GM23248 (cell line): ENCODE data around the gene PGA4. TPM values are rescaled to one million over a fixed set of nuclear protein-coding genes. Genes with fewer than 3 reads are reported as not detected.
"Not testable (repeated sequence)": the region's sequence is repeated elsewhere in the genome, so short reads cannot be mapped to it uniquely, and the experiment has no call there.

ENCODE experiments used
- DNase-seq: peaks from one replicate; pipeline ENCODE4 v3.0.0-alpha.2; 2015
- H2AFZ ChIP-seq: fragments of 200-600 bp; sonication (generic); 2 replicates; pipeline ENCODE4 v1.6.1; 2016; ENCODE audit warnings: antibody characterized with exemption
- H3F3A ChIP-seq: fragments of 200-600 bp; sonication (generic); 2 replicates; pipeline ENCODE4 v1.6.1; 2016; ENCODE audit warnings: mild to moderate bottlenecking, antibody characterized with exemption, mixed run types; ENCODE audit not compliant: insufficient read depth
- H3K27ac ChIP-seq: fragments of 200-600 bp; sonication (generic); 2 replicates; pipeline ENCODE4 v1.5.1; 2016; ENCODE audit warnings: mild to moderate bottlenecking
- H3K27me3 ChIP-seq: fragments of 200-600 bp; sonication (generic); replicated peaks from 2 replicates; pipeline ENCODE4 v1.6.1; 2016; ENCODE audit warnings: mild to moderate bottlenecking; ENCODE audit not compliant: insufficient read depth
- H3K36me3 ChIP-seq: fragments of 200-600 bp; sonication (generic); 2 replicates; pipeline ENCODE4 v1.6.1; 2016; ENCODE audit warnings: low read depth, mild to moderate bottlenecking
- H3K4me1 ChIP-seq: fragments of 200-600 bp; sonication (generic); 2 replicates; pipeline ENCODE4 v1.6.1; 2016; ENCODE audit warnings: mild to moderate bottlenecking; ENCODE audit not compliant: insufficient read depth
- H3K4me2 ChIP-seq: fragments of 200-600 bp; sonication (generic); one replicate; pipeline ENCODE4 v1.6.1; 2016; ENCODE audit warnings: mild to moderate bottlenecking; ENCODE audit not compliant: unreplicated experiment
- H3K4me3 ChIP-seq: fragments of 200-600 bp; sonication (generic); 2 replicates; pipeline ENCODE4 v1.5.1; 2016; ENCODE audit warnings: mild to moderate bottlenecking
- H3K79me2 ChIP-seq: fragments of 200-600 bp; sonication (generic); 2 replicates; pipeline ENCODE4 v1.6.1; 2016; ENCODE audit warnings: mild to moderate bottlenecking; ENCODE audit not compliant: insufficient read depth
- H3K9ac ChIP-seq: fragments of 200-600 bp; sonication (generic); 2 replicates; pipeline ENCODE4 v1.6.1; 2016; ENCODE audit warnings: mild to moderate bottlenecking
- H3K9me2 ChIP-seq: fragments of 200-600 bp; sonication (generic); 2 replicates; pipeline ENCODE4 v1.6.1; 2016; ENCODE audit warnings: mixed run types, mild to moderate bottlenecking, moderate library complexity; ENCODE audit not compliant: insufficient read depth
- H3K9me3 ChIP-seq: fragments of 200-600 bp; sonication (generic); one replicate; pipeline ENCODE4 v1.6.1; 2017; ENCODE audit warnings: low read depth
- H4K20me1 ChIP-seq: fragments of 200-600 bp; sonication (generic); 2 replicates; pipeline ENCODE4 v1.6.0; 2016; ENCODE audit not compliant: insufficient read depth
- EZH2 ChIP-seq: fragments of 200-600 bp; sonication (generic); IDR thresholded peaks from 2 replicates; pipeline ENCODE4 v1.6.1; 2018; ENCODE audit warnings: antibody characterized with exemption, mild to moderate bottlenecking; ENCODE audit not compliant: insufficient read depth, poor library complexity, severe bottlenecking
- EZH2phosphoT487 ChIP-seq: fragments of 200-600 bp; sonication (generic); IDR thresholded peaks from 2 replicates; pipeline ENCODE4 v1.6.1; 2018; ENCODE audit warnings: antibody characterized with exemption, moderate library complexity, mild to moderate bottlenecking, low read depth; ENCODE audit not compliant: insufficient read depth
- WGBS, 2 experiments: methylation state at CpG; one replicate each; pipeline ENCODE4 v1.1.6; 2015 to 2017; ENCODE audit warnings: low lambda C conversion rate in 2 of 2, low coverage in 1 of 2; ENCODE audit errors: missing lambda C conversion rate in 2 of 2; 5-methylcytosine and 5-hydroxymethylcytosine counted together
- in situ Hi-C: fragments of 300-500 bp; cut with MboI; formaldehyde crosslinking; loops from 2 replicates; pipeline ENCODE4 v1.15.0; 2020
- polyA plus RNA-seq: library from polyadenylated mRNA; unstranded; fragments of >200 nt; fragmentation: Nextera tagmentation; extraction: Ambion mirVana; gene quantifications from 2 replicates; pipeline ENCODE4 v1.2.1, GENCODE V29; 2016
- total RNA-seq: library from RNA; depleted of rRNA; stranded (reverse); fragments of >200 nt; shearing (Covaris generic); gene quantifications from 2 replicates; pipeline ENCODE4 v1.2.3, GENCODE V29; 2014

PGA4 gene
- total and polyA plus RNA-seq, 2 experiments from 2014 or later = 0.31 TPM; not detected in 1

DNA sequence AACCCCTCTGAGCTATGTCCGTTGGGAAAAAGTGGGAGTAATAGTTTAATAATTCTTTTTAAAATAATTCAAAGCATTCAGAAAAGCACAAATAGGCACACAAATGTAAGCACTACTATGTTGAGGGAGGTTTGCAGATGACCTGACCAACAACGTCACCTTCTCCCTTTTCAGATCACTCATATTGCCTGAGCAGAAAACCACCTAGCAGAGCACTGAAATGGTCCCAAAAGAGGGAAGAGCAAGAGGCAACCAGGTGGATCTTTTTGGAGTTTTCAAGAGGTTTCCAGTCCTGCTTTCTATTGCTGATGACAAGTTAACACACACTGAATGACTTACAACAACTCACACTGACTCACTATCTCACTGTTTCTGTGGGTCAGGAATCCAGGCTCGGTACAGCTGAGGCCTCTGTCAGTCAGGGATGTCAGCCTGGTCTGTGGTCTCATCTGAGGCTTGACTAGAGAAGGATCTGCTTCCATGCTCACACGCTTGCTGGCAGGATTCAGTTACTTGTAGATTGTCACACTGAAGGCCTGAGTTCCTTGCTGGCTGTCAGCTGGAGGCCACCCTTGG, 23.1 kb upstream of the PGA4 start:
- in situ Hi-C loops = no loop called here
- Histone ChIP-seq H3K9ac (no peak overlapping the region), H3F3A (no peaks in the 10 kb centered on the region), H3K27ac (no peak overlapping the region), H3K27me3 (peaks cover 20% of the 10 kb centered on the region), H3K4me3 (no peak overlapping the region), H3K79me2 (no peaks in the 10 kb centered on the region), H4K20me1 (no peaks in the 10 kb centered on the region), H3K4me1 (no peaks in the 10 kb centered on the region), H3K4me2 (no peak overlapping the region), H3K9me3 (no peaks in the 10 kb centered on the region), H3K36me3 (no peaks in the 10 kb centered on the region), H3K9me2 (no peaks in the 10 kb centered on the region), H2AFZ (no peak overlapping the region)
- no peak for TF ChIP-seq EZH2phosphoT487
- no peak for TF ChIP-seq EZH2
- WGBS, 2 experiments = 34 to 45% methylated on average over 4 of the region's 4 CpGs
- no peak for DNase-seq

- no peaks in the 10 kb centered on the region for H3K79me2 ChIP-seq
- no peaks in the 10 kb centered on the region for H3K9me3 ChIP-seq
- no peaks in the 10 kb centered on the region for H3K36me3 ChIP-seq
- H3K27me3 ChIP-seq = peaks cover 20% of the 10 kb centered on the region
- TF ChIP-seq EZH2 = no peak
- TF ChIP-seq EZH2phosphoT487 = no peak
- no peak overlapping the region for H3K4me3 ChIP-seq
- H3K27ac ChIP-seq = no peak overlapping the region
- WGBS, 2 experiments = 67 to 69% methylated on average over 14 of the region's 14 CpGs
- H3K4me1 ChIP-seq = no peaks in the 10 kb centered on the region
- in situ Hi-C loops = no loop called here
- no peak for DNase-seq
- no peak overlapping the region for H3K9ac ChIP-seq
- no peaks in the 10 kb centered on the region for H3F3A ChIP-seq
- H2AFZ ChIP-seq = no peak overlapping the region
- H3K4me2 ChIP-seq = no peak overlapping the region
- no peaks in the 10 kb centered on the region for H3K9me2 ChIP-seq
- H4K20me1 ChIP-seq = no peaks in the 10 kb centered on the region
These were observed 20.7 kb upstream of the PGA4 start for GRCh38 chr11:61201476-61201875.

- H3K36me3 ChIP-seq, in situ Hi-C loops: not testable (repeated sequence)
These were observed 19.0 kb upstream of the PGA4 start, which contains the start of gene PGA3 for GRCh38 chr11:61202950-61203746. Gene PGA3, plus strand, starts transcription at chr11:61203515. Its CDS starts 50 bp downstream, at chr11:61203565.

GRCh38 chr11:61203873-61204272, 18.3 kb upstream of the PGA4 start:
- H3K9me3 ChIP-seq, H3K9me2 ChIP-seq, H3K36me3 ChIP-seq, H3K4me1 ChIP-seq, H3K79me2 ChIP-seq, H2AFZ ChIP-seq, H3F3A ChIP-seq, H3K4me3 ChIP-seq, DNase-seq, H3K4me2 ChIP-seq, H3K9ac ChIP-seq, H3K27ac ChIP-seq, in situ Hi-C loops, H4K20me1 ChIP-seq: not testable (repeated sequence)
- peaks cover 15% of the 10 kb centered on the region for H3K27me3 ChIP-seq
- WGBS, 2 experiments = no CpG with 5 or more reads among the region's 5 CpGs

More at GRCh38 chr11:61202950-61203746, 19.0 kb upstream of the PGA4 start, which contains the start of gene PGA3:
- DNase-seq, H4K20me1 ChIP-seq, H3K4me2 ChIP-seq, H3K4me1 ChIP-seq, H2AFZ ChIP-seq, H3F3A ChIP-seq, H3K9me3 ChIP-seq, H3K9me2 ChIP-seq, H3K27ac ChIP-seq, H3K79me2 ChIP-seq, H3K4me3 ChIP-seq, H3K9ac ChIP-seq: not testable (repeated sequence)
- peaks cover 15% of the 10 kb centered on the region for H3K27me3 ChIP-seq
- 58 to 66% methylated on average over 17 to 18 of the region's 18 CpGs for WGBS, 2 experiments

- DNase-seq, H3K9me2 ChIP-seq, H3K4me2 ChIP-seq, H3K79me2 ChIP-seq, H3K27ac ChIP-seq, H3K9ac ChIP-seq, H3K9me3 ChIP-seq, H3F3A ChIP-seq, H3K4me3 ChIP-seq, in situ Hi-C loops, H4K20me1 ChIP-seq, H2AFZ ChIP-seq, H3K36me3 ChIP-seq, H3K4me1 ChIP-seq: not testable (repeated sequence)
- peaks cover 15% of the 10 kb centered on the region for H3K27me3 ChIP-seq
- WGBS, 2 experiments = 12 to 16% methylated on average over 14 of the region's 14 CpGs
These were observed 17.6 kb upstream of the PGA4 start for GRCh38 chr11:61204502-61205059.

DNA sequence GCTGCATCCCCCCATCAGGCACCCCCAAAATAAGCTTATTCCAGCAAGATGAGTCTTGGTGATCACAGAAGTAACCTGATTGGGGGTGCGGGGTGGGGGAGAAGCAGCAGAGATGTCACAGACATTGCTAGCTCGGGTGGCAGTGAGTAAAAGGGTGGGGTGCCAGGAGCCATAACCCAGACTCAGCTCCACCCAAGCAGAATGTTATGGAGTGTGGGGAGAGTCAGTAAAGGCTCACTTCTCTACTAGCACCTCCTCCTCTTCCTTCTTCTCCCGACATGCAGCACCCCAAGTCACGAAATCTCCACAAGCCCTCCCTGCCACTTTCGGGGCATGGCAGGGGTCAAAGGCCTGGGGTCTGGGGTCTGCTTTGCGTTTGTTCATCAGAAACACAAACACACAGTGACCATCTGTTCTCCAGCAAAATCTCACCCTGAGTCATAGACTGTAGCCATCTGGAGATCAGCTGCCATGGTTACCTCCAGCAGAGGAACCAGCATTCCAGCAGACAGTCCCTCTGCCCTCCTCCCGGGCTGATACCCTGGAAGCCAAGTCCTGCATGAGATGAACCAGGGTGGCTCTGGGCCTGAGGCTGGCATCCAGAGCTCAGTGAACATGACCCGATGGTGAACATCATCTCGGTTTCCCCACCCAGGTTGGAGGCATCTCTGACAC, 14.4 kb upstream of the PGA4 start:
- H2AFZ ChIP-seq, DNase-seq, H3K36me3 ChIP-seq, in situ Hi-C loops, H3K79me2 ChIP-seq, H3K27me3 ChIP-seq, H3K4me3 ChIP-seq, H4K20me1 ChIP-seq, H3K9me2 ChIP-seq, H3K4me2 ChIP-seq, H3K4me1 ChIP-seq, H3F3A ChIP-seq, H3K9ac ChIP-seq, H3K9me3 ChIP-seq, H3K27ac ChIP-seq: not testable (repeated sequence)
- no CpG with 5 or more reads among the region's 9 CpGs for whole genome bisulfite sequencing, 2 experiments
